Stomach smooth muscle (tissue), 2 donors: ENCODE results near the gene ATP13A2.
"Not testable (repeated sequence)": the region's sequence is repeated elsewhere in the genome, so short reads cannot be mapped to it uniquely, and the experiment has no call there.

Source experiments
- H3K27ac ChIP-seq: one replicate; pipeline ENCODE4 v1.7.0; 2013; ENCODE audit warnings: mild to moderate bottlenecking, low read length, inconsistent platforms
- H3K27me3 ChIP-seq, 2 donors: one replicate each; pipeline ENCODE4 v1.7.0; 2013; ENCODE audit warnings: low read length in 2 of 2; ENCODE audit not compliant: insufficient read depth in 2 of 2, control insufficient read depth in 1 of 2
- H3K36me3 ChIP-seq, 2 donors: one replicate each; pipeline ENCODE4 v1.7.0; 2013; ENCODE audit warnings: low read length in 2 of 2; ENCODE audit not compliant: control insufficient read depth in 2 of 2, insufficient read depth in 2 of 2
- H3K4me1 ChIP-seq: one replicate; pipeline ENCODE4 v1.7.0; 2013; ENCODE audit warnings: low read length; ENCODE audit not compliant: control insufficient read depth, insufficient read depth
- H3K4me3 ChIP-seq, 2 donors: one replicate each; pipeline ENCODE4 v1.7.0; 2013; ENCODE audit warnings: low read length in 2 of 2
- H3K9ac ChIP-seq, 2 donors: one replicate each; pipeline ENCODE4 v1.7.0; 2013; ENCODE audit warnings: low read length in 2 of 2, mild to moderate bottlenecking in 1 of 2
- H3K9me3 ChIP-seq, 2 donors: one replicate each; pipeline ENCODE4 v1.7.0; 2013; ENCODE audit warnings: low read length in 2 of 2; ENCODE audit not compliant: control insufficient read depth in 2 of 2
- donor health status: healthy.
- donor health status: Pancreatic carcinoma.

The ATP13A2 gene

GRCh38 chr1:16944038-16944437 lies 67.7 kb downstream of the ATP13A2 start:
- H3K9me3 ChIP-seq = no peaks in the 10 kb centered on the region
- no peaks in the 10 kb centered on the region for H3K27me3 ChIP-seq
- no peaks in the 10 kb centered on the region for H3K4me1 ChIP-seq
- no peak overlapping the region for H3K4me3 ChIP-seq
- peaks cover 4 to 29% of the 10 kb centered on the region in 2 donors for H3K36me3 ChIP-seq
- no peak overlapping the region for H3K27ac ChIP-seq
- no peak overlapping the region for H3K9ac ChIP-seq

- H3K4me1 ChIP-seq, H3K9ac ChIP-seq, H3K27me3 ChIP-seq, H3K9me3 ChIP-seq, H3K4me3 ChIP-seq, H3K27ac ChIP-seq: not testable (repeated sequence)
- H3K36me3 ChIP-seq = peaks cover 4 to 34% of the 10 kb centered on the region in 2 donors
These were observed 72.1 kb downstream of the ATP13A2 start for GRCh38 chr1:16939386-16940180.

- Histone ChIP-seq H3K4me1 (no peaks in the 10 kb centered on the region), H3K9ac (no peak overlapping the region), H3K36me3 (peaks cover 4 to 30% of the 10 kb centered on the region in 2 donors), H3K27me3 (no peaks in the 10 kb centered on the region), H3K9me3 (no peaks in the 10 kb centered on the region), H3K4me3 (no peak overlapping the region), H3K27ac (no peak overlapping the region)
These were observed 73.1 kb downstream of the ATP13A2 start for GRCh38 chr1:16938351-16939321.

GRCh38 chr1:16936580-16936979 lies 75.1 kb downstream of the ATP13A2 start:
- H3K27me3 ChIP-seq, H3K9ac ChIP-seq, H3K4me3 ChIP-seq, H3K27ac ChIP-seq, H3K9me3 ChIP-seq, H3K4me1 ChIP-seq: not testable (repeated sequence)
- H3K36me3 ChIP-seq = peaks cover 0 to 25% of the 10 kb centered on the region in 2 donors
